GM19099 (cell line): ENCODE measurements around the gene TMEM132A.

Experiments used
- POLR2A ChIP-seq: IDR thresholded peaks from 3 replicates; pipeline ENCODE4 v1.6.1; 2011; ENCODE audit warnings: low read depth; ENCODE audit not compliant: insufficient read length; ENCODE audit errors: extremely low read depth

TMEM132A gene

GRCh38 chr11:60950933-60951605, 26.8 kb downstream of the TMEM132A start:
- TF ChIP-seq POLR2A, result peak; percentile 52

GRCh38 chr11:60951606-60951903, 27.3 kb downstream of the TMEM132A start:
- no peak for TF ChIP-seq POLR2A

GRCh38 chr11:60951904-60952741, 27.9 kb downstream of the TMEM132A start, which contains the start of gene SLC15A3:
TSS of gene SLC15A3 (minus strand) at chr11:60952176. CDS start at chr11:60951551, 625 bp downstream.
- peak; percentile 40 for TF ChIP-seq POLR2A

GRCh38 chr11:60952742-60953170, 28.5 kb downstream of the TMEM132A start:
- TF ChIP-seq POLR2A, result peak; percentile 43

GRCh38 chr11:60953781-60954180, 29.5 kb downstream of the TMEM132A start:
- TF ChIP-seq POLR2A, result no peak

DNA sequence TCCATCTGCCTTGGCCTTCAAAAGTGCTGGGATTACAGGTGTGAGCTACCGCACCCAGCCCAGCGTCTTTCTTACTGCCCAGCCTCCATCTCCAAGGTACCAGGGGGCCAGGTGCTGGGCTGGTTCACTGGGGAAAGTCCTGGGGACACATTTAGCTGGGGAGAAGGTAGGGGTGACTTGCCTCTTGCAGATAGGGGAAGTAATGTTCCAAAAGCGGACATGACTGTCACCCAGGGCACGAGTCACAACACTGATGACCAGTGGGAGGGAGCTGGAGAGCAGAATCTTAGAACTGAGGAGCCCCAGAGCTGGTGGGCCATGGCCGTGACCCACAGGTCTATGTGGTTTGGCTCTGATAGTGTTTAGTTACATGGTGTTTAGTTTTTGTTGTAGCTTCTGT, 30.2 kb downstream of the TMEM132A start:
- TF ChIP-seq POLR2A, result no peak

- no peak for TF ChIP-seq POLR2A
Measured at GRCh38 chr11:60955571-60955970, 31.3 kb downstream of the TMEM132A start.

GRCh38 chr11:60957188-60957587, 32.9 kb downstream of the TMEM132A start:
- no peak for TF ChIP-seq POLR2A

- no peak for TF ChIP-seq POLR2A
Measured at GRCh38 chr11:60959431-60959830, 35.2 kb downstream of the TMEM132A start.

DNA sequence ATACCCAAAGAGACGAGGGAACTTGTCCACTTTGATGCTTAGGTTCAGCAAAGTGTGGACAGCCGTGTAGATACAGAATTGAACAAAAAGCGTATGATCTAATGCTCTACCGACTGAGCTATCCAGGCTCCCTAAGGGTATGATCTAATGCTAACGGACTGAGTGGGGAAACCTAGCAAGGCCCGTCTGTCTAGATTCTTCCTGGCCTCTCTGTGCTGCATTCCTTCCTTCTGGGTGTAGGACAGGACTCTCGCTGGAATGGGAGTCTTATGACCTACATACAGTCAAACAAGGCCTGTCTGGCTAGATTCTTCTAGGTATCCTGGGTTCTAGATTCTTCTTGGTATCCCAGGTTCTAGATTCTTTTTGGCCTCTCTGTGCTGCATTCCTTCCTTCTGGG, 36.1 kb downstream of the TMEM132A start:
- TF ChIP-seq POLR2A, result no peak

GRCh38 chr11:60964801-60965200, 40.5 kb downstream of the TMEM132A start:
- TF ChIP-seq POLR2A, result no peak

GRCh38 chr11:60966890-60967289, 42.6 kb downstream of the TMEM132A start:
- TF ChIP-seq POLR2A, result no peak

DNA sequence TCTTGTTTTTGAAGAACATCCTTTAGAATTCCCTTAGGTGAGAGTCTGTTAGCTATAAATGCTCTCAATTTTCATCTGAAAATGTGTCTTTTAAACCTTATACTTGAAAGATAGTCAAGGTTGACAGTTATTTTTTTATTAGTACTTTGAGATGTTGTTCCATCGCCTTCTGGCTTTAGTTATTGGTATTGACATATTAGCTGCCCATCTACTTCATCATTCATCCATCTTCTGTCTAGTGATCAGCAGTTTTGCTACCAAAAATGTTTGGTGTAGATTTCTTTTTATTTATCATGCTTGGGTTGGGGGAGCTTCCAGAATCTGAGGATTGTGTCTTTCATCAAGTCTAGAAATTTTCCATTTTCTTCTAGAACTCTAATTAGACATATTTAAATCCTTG, 44.0 kb downstream of the TMEM132A start:
- no peak for TF ChIP-seq POLR2A

GRCh38 chr11:60970369-60970774, 46.1 kb downstream of the TMEM132A start:
- no peak for TF ChIP-seq POLR2A

DNA sequence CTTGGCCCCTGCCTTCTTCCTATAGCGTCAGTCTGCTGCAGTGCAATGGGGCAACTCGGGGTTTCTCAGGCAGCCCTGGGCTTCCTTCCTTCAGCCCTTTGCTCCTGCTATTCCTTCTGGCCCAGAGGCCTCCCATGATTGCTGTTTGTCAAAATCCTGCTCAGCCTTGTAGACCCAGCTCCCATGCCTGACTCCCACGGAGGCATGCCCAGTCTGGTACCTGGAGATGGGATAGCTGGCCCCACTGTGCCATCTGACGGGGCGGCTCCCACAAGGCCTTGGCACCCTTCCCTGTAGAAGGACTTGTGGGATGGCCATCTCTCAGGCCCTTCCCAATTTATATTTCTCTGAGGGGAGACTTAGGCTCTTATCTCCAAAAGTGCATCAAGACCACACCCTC, 46.6 kb downstream of the TMEM132A start:
- TF ChIP-seq POLR2A, result no peak

DNA sequence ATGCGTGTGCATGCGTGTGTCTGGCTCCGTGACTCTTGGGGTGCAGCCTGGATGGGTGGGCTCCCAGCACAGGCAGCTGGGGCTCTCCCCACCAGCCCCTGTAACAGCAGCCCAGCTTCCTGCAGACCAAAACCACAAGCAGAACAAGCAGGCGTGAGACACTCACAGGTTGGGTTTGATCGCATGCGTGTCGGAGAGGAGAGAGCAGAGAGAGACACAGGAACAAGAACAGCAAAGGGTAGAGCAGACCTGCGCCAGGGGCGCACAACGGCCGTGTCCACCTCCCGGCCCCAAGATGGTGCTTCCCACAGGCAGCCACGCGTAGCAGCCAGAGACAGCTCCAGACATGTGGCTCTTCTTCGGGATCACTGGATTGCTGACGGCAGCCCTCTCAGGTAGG, 47.3 kb downstream of the TMEM132A start, which contains the start of gene CD6:
Gene CD6, plus strand, starts transcription at position 161 of the 400 bp plus-strand sequence. Its CDS starts 186 bp downstream, at position 347.
- TF ChIP-seq POLR2A, result no peak

DNA sequence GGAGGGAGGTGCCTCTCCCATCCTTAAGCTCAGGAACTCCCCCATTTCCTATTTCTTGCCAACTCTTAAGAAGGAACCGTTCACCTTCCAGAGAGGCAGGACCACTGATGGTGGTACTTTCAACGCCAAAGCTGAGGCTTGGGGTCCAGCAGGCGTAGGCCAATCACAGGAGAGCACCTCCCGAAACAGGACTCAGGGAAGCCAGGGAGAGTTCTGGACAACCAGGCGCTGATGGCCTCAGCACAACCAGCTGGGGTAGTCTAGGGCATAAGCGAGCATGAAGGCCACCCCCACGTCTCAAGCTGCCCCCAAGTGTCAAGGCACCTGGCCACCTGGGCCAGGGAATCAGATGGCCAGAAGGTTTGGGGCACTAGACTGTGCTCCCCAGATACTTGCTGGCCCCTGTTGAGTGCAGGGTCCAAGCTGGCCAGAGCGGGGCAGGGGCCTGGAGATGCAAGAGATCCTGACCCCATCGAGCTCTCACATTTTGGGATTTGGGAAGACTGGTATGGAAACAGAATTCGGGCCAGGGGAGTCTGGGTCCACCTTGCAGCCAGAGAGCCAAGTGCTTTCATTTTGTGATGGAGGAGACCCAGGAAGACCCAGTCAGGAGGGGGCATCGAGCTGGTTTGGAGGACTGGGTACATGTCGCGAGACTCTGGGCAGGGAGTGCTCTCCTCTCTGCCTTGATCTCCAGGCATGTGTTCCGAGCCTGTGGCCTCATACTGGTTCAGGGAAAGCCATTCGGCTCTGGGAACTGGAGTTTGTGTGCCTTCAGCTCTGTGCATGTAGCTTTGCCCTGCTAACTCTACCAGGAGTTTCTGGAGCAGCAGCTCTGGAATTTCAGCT, 48.1 kb downstream of the TMEM132A start:
- TF ChIP-seq POLR2A, result no peak
